ENCODE data around the gene TBC1D23.
A peak's percentile ranks its signal among the peaks of the same experiment; 100 is the strongest.

TBC1D23 gene

DNA sequence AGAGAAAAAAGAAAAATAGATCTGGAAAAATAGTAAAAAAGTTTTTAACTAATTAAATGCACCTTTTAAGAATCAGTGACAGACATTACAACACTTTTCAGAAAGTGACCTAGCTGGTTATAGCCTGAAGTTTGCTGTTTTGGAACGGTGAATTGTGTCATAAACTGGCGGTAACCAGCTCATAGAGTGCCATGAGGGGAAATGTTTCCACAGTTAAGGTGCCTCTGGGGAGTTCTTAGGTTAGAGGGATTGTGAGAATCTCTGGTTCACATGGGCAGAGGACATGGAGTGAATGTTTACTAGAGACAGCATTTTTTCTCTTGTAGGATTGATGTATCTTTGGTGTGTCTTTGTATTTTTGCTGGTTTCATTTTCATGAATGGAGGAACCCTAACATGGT lies 2.8 kb downstream of the TBC1D23 start:
- Histone ChIP-seq H3F3A (ENCODE audit: insufficient read depth, low read length) (no peaks in the 10 kb centered on the region), H3K79me2 (ENCODE audit: insufficient read depth, low read length) (peaks cover 64% of the 10 kb centered on the region), H3K9me3 (ENCODE audit: low read length) (no peaks in the 10 kb centered on the region), H2AFZ (ENCODE audit: low read length) (no peak overlapping the region), H3K36me3 (ENCODE audit: insufficient read depth, low read length) (no peaks in the 10 kb centered on the region), H3K27me3 (ENCODE audit: insufficient read depth, low read length) (no peaks in the 10 kb centered on the region), H4K20me1 (ENCODE audit: insufficient read depth, low read length) (no peaks in the 10 kb centered on the region), H3K4me3 (ENCODE audit: low read depth, low read length, poor library complexity, severe bottlenecking) (peak overlapping the region; percentile 33), H3K4me1 (ENCODE audit: insufficient read depth, low read length, severe bottlenecking) (peaks cover 42% of the 10 kb centered on the region), H3K4me2 (ENCODE audit: low read length) (peak overlapping the region; percentile 56), H3K27ac (ENCODE audit: low read depth, low read length, poor library complexity, severe bottlenecking) (peak overlapping the region; percentile 35), H3K9me2 (ENCODE audit: low read depth, low read length) (no peaks in the 10 kb centered on the region), H3K9ac (ENCODE audit: low read length) (no peak overlapping the region)
- no peak for TF ChIP-seq EZH2 (IDR thresholded peaks at IDR 0.05; ENCODE audit: borderline replicate concordance, low read length)
- TF ChIP-seq, protein P1, sequence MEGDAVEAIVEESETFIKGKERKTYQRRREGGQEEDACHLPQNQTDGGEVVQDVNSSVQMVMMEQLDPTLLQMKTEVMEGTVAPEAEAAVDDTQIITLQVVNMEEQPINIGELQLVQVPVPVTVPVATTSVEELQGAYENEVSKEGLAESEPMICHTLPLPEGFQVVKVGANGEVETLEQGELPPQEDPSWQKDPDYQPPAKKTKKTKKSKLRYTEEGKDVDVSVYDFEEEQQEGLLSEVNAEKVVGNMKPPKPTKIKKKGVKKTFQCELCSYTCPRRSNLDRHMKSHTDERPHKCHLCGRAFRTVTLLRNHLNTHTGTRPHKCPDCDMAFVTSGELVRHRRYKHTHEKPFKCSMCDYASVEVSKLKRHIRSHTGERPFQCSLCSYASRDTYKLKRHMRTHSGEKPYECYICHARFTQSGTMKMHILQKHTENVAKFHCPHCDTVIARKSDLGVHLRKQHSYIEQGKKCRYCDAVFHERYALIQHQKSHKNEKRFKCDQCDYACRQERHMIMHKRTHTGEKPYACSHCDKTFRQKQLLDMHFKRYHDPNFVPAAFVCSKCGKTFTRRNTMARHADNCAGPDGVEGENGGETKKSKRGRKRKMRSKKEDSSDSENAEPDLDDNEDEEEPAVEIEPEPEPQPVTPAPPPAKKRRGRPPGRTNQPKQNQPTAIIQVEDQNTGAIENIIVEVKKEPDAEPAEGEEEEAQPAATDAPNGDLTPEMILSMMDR (IDR thresholded peaks at IDR 0.05; ENCODE audit: low read length): no peak

DNA sequence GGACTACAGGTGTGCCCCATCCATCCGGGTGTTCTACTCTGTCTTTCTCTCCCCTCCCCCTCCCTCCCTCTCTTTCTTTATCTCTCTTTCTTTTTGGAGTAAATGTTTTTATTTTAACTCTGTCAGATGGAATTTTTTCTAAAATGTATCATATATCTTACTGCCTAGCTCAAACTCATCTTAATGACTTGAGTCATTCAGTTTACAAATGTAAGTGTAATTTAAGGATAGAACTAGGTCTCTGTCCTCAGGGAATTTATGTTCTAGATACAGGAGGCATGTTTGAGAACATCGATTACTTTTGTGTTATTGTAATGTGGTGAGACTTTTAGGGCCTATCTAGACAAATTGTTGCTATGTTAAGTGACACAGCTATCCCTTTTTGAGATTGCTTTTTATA lies 3.5 kb downstream of the TBC1D23 start:
- Histone ChIP-seq H3K9ac (ENCODE audit: low read length) (no peak overlapping the region), H3F3A (ENCODE audit: insufficient read depth, low read length) (no peaks in the 10 kb centered on the region), H4K20me1 (ENCODE audit: insufficient read depth, low read length) (no peaks in the 10 kb centered on the region), H2AFZ (ENCODE audit: low read length) (no peak overlapping the region), H3K4me2 (ENCODE audit: low read length) (peak overlapping the region; percentile 56; the same call in 1 of the 2 replicates), H3K27me3 (ENCODE audit: insufficient read depth, low read length) (no peaks in the 10 kb centered on the region), H3K79me2 (ENCODE audit: insufficient read depth, low read length) (peaks cover 64% of the 10 kb centered on the region), H3K9me3 (ENCODE audit: low read length) (no peaks in the 10 kb centered on the region), H3K4me1 (ENCODE audit: insufficient read depth, low read length, severe bottlenecking) (peaks cover 42% of the 10 kb centered on the region), H3K36me3 (ENCODE audit: insufficient read depth, low read length) (no peaks in the 10 kb centered on the region), H3K4me3 (ENCODE audit: low read depth, low read length, poor library complexity, severe bottlenecking) (no peak overlapping the region), H3K9me2 (ENCODE audit: low read depth, low read length) (no peaks in the 10 kb centered on the region), H3K27ac (ENCODE audit: low read depth, low read length, poor library complexity, severe bottlenecking) (no peak overlapping the region)
- no peak for TF ChIP-seq EZH2 (IDR thresholded peaks at IDR 0.05; ENCODE audit: borderline replicate concordance, low read length)
- TF ChIP-seq, protein P1 (IDR thresholded peaks at IDR 0.05; ENCODE audit: low read length): no peak

GRCh38 chr3:100265016-100265415 lies 4.2 kb downstream of the TBC1D23 start:
- Histone ChIP-seq H4K20me1 (ENCODE audit: insufficient read depth, low read length) (no peaks in the 10 kb centered on the region), H3K27ac (ENCODE audit: low read depth, low read length, poor library complexity, severe bottlenecking) (no peak overlapping the region), H3K4me3 (ENCODE audit: low read depth, low read length, poor library complexity, severe bottlenecking) (no peak overlapping the region), H3K4me2 (ENCODE audit: low read length) (no peak overlapping the region), H3K36me3 (ENCODE audit: insufficient read depth, low read length) (no peaks in the 10 kb centered on the region), H3K9ac (ENCODE audit: low read length) (no peak overlapping the region), H3K9me3 (ENCODE audit: low read length) (no peaks in the 10 kb centered on the region), H3F3A (ENCODE audit: insufficient read depth, low read length) (no peaks in the 10 kb centered on the region), H3K4me1 (ENCODE audit: insufficient read depth, low read length, severe bottlenecking) (peaks cover 39% of the 10 kb centered on the region), H2AFZ (ENCODE audit: low read length) (no peak overlapping the region), H3K27me3 (ENCODE audit: insufficient read depth, low read length) (no peaks in the 10 kb centered on the region), H3K79me2 (ENCODE audit: insufficient read depth, low read length) (peaks cover 72% of the 10 kb centered on the region), H3K9me2 (ENCODE audit: low read depth, low read length) (no peaks in the 10 kb centered on the region)
- no peak for TF ChIP-seq EZH2 (IDR thresholded peaks at IDR 0.05; ENCODE audit: borderline replicate concordance, low read length)
- TF ChIP-seq, protein P1 (IDR thresholded peaks at IDR 0.05; ENCODE audit: low read length): no peak
